ENCODE results near the gene ELMO1.

ELMO1 gene

GRCh38 chr7:37267251-37267650, 181.4 kb downstream of the ELMO1 start:
- no peak for DNase-seq (ENCODE audit: low read depth)

- DNase-seq (ENCODE audit: low read depth) = no peak
Measured at GRCh38 chr7:37265876-37266275, 182.8 kb downstream of the ELMO1 start.

GRCh38 chr7:37265006-37265405, 183.7 kb downstream of the ELMO1 start:
- no peak for DNase-seq (ENCODE audit: low read depth)

GRCh38 chr7:37262181-37262580, 186.5 kb downstream of the ELMO1 start:
- no peak for DNase-seq (ENCODE audit: low read depth)

- DNase-seq (ENCODE audit: low read depth) = no peak
Measured at GRCh38 chr7:37259319-37259821, 189.3 kb downstream of the ELMO1 start.

GRCh38 chr7:37256631-37257030, 192.0 kb downstream of the ELMO1 start:
- DNase-seq (ENCODE audit: low read depth) = no peak

GRCh38 chr7:37255327-37255944, 193.2 kb downstream of the ELMO1 start:
- DNase-seq (ENCODE audit: low read depth) = no peak

GRCh38 chr7:37251222-37251621, 197.4 kb downstream of the ELMO1 start:
- DNase-seq (ENCODE audit: low read depth) = no peak

GRCh38 chr7:37249240-37249639, 199.4 kb downstream of the ELMO1 start:
- no peak for DNase-seq (ENCODE audit: low read depth)

GRCh38 chr7:37248396-37248861, 200.2 kb downstream of the ELMO1 start:
- DNase-seq (ENCODE audit: low read depth) = no peak

GRCh38 chr7:37247861-37248260, 200.8 kb downstream of the ELMO1 start:
- DNase-seq (ENCODE audit: low read depth) = no peak

GRCh38 chr7:37245590-37245989, 203.1 kb downstream of the ELMO1 start:
- no peak for DNase-seq (ENCODE audit: low read depth)

GRCh38 chr7:37236906-37237305, 211.8 kb downstream of the ELMO1 start:
- DNase-seq (ENCODE audit: low read depth) = no peak

GRCh38 chr7:37235813-37236212, 212.9 kb downstream of the ELMO1 start:
- no peak for DNase-seq (ENCODE audit: low read depth)

- no peak for DNase-seq (ENCODE audit: low read depth)
Measured at GRCh38 chr7:37234928-37235327, 213.7 kb downstream of the ELMO1 start.

GRCh38 chr7:37234334-37234733, 214.3 kb downstream of the ELMO1 start:
- no peak for DNase-seq (ENCODE audit: low read depth)

- DNase-seq (ENCODE audit: low read depth) = no peak
Measured at GRCh38 chr7:37231613-37232012, 217.1 kb downstream of the ELMO1 start.

- no peak for DNase-seq (ENCODE audit: low read depth)
Measured at GRCh38 chr7:37230221-37230620, 218.4 kb downstream of the ELMO1 start.

GRCh38 chr7:37229381-37229780, 219.3 kb downstream of the ELMO1 start:
- no peak for DNase-seq (ENCODE audit: low read depth)

GRCh38 chr7:37225285-37225969, 223.2 kb downstream of the ELMO1 start:
- DNase-seq (ENCODE audit: low read depth) = no peak

GRCh38 chr7:37224746-37225145, 223.9 kb downstream of the ELMO1 start:
- DNase-seq (ENCODE audit: low read depth) = no peak

- DNase-seq (ENCODE audit: low read depth) = no peak
Measured at GRCh38 chr7:37220664-37221063, 228.0 kb downstream of the ELMO1 start.

GRCh38 chr7:37218956-37219355, 229.7 kb downstream of the ELMO1 start:
- DNase-seq (ENCODE audit: low read depth) = no peak

GRCh38 chr7:37216923-37217322, 231.7 kb downstream of the ELMO1 start:
- DNase-seq (ENCODE audit: low read depth) = no peak
